Body of pancreas (tissue), 4 donors: ENCODE measurements around the gene CFAP92.

Experiments used
- CTCF ChIP-seq, 7 experiments: fragments of 450-650 bp in 4 of 7; fragments of 200-600 bp in 3 of 7; sonication (generic) in 3 of 7; IDR thresholded peaks; one replicate each; pipeline ENCODE4 v1.5.1; 2016 to 2019; ENCODE audit warnings: antibody characterized with exemption in 7 of 7
- POLR2A ChIP-seq, 3 donors: fragments of 450-650 bp; IDR thresholded peaks; one replicate each; pipeline ENCODE4 v1.6.1; 2016; ENCODE audit warnings: antibody characterized with exemption in 3 of 3, mild to moderate bottlenecking in 2 of 3

GRCh38 chr3:128933922-128934253 is 60.0 kb downstream of the CFAP92 start:
- TF ChIP-seq POLR2A (IDR thresholded peaks at IDR 0.05) (no peak), CTCF (IDR thresholded peaks at IDR 0.05) (no peak)
